MM.1S (cell line): ENCODE measurements around the gene YWHAE.

ENCODE experiments used
- EZH2 ChIP-seq: fragments of 300-600 bp; sonication (generic); optimal IDR thresholded peaks from 2 replicates; pipeline ENCODE3; 2017; ENCODE audit warnings: low read depth, mild to moderate bottlenecking, antibody characterized with exemption, low read length, mixed read lengths
- TF ChIP-seq, protein P1 (sequence below): fragments of 300-600 bp; sonication (generic); IDR thresholded peaks from 2 replicates; pipeline ENCODE4 v1.5.1; 2016; ENCODE audit warnings: antibody characterized with exemption, low read length, mixed read lengths

DNA sequence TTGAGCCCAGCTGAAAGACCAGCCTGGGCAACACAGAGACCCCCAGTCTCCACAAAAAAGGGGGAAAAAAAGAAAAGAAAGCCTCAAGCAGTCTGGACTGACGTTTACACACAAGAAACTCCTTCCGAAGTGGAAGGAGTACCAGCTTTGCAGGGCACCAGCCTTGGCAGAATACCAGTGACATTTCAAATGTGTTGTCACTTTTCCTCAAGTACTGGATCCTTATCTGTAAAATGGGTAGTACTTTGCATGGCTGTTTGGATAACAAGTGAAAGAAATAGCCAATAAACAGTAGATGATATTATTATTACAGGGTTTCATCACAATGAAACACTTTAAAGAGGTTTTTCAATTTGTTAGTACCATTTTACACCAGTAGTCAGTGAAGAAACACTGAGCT, 14.2 kb downstream of the YWHAE start:
- TF ChIP-seq, protein P1, sequence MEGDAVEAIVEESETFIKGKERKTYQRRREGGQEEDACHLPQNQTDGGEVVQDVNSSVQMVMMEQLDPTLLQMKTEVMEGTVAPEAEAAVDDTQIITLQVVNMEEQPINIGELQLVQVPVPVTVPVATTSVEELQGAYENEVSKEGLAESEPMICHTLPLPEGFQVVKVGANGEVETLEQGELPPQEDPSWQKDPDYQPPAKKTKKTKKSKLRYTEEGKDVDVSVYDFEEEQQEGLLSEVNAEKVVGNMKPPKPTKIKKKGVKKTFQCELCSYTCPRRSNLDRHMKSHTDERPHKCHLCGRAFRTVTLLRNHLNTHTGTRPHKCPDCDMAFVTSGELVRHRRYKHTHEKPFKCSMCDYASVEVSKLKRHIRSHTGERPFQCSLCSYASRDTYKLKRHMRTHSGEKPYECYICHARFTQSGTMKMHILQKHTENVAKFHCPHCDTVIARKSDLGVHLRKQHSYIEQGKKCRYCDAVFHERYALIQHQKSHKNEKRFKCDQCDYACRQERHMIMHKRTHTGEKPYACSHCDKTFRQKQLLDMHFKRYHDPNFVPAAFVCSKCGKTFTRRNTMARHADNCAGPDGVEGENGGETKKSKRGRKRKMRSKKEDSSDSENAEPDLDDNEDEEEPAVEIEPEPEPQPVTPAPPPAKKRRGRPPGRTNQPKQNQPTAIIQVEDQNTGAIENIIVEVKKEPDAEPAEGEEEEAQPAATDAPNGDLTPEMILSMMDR: no peak
- TF ChIP-seq EZH2: no peak
